Transverse colon (tissue), 4 donors: ENCODE results near the gene MXRA8. TPM values are rescaled to one million over a fixed set of nuclear protein-coding genes. Genes with fewer than 3 reads are reported as not detected.
A peak's percentile ranks its signal among the peaks of the same experiment; 100 is the strongest.

ENCODE experiments used
- DNase-seq: peaks from one replicate; pipeline ENCODE4 v3.0.0-alpha.2; 2019
- H3K27ac ChIP-seq, 4 donors: fragments of 200-600 bp; sonication (generic); 2 replicates each; pipeline ENCODE4 v1.5.1; 2016 to 2018; ENCODE audit warnings: inconsistent platforms in 4 of 4
- H3K27me3 ChIP-seq: fragments of 200-600 bp; sonication (generic); 2 replicates; pipeline ENCODE4 v1.5.1; 2017; ENCODE audit warnings: inconsistent platforms
- H3K36me3 ChIP-seq, 4 donors: fragments of 200-600 bp; sonication (generic); 2 replicates each; pipeline ENCODE4 v1.5.1; 2017 to 2019; ENCODE audit warnings: inconsistent platforms in 4 of 4
- H3K4me1 ChIP-seq, 4 donors: fragments of 200-600 bp; sonication (generic); 2 replicates each; pipeline ENCODE4 v1.5.1; 2017 to 2020; ENCODE audit warnings: inconsistent platforms in 4 of 4
- H3K4me3 ChIP-seq, 4 donors: fragments of 200-600 bp; sonication (generic); 1 replicate in 1 of 4; 2 replicates in 3 of 4; pipeline versions ENCODE4 v1.5.1 to v1.6.1; 2017 to 2019; ENCODE audit warnings: inconsistent platforms in 4 of 4
- H3K9me3 ChIP-seq, 2 donors: fragments of 200-600 bp; sonication (generic); 2 replicates each; pipeline ENCODE4 v1.5.1; 2017 to 2019; ENCODE audit warnings: inconsistent platforms in 2 of 2
- CTCF ChIP-seq, 5 experiments: fragments of 200-600 bp in 3 of 5; fragments of 450-650 bp in 2 of 5; sonication (generic) in 3 of 5; IDR thresholded peaks; 1 replicate in 2 of 5; 2 replicates in 3 of 5; pipeline ENCODE4 v1.5.1; 2016 to 2017; ENCODE audit warnings: antibody characterized with exemption in 5 of 5, inconsistent platforms in 3 of 5, mild to moderate bottlenecking in 2 of 5, moderate library complexity in 1 of 5
- EP300 ChIP-seq: sonication (generic); formaldehyde crosslinking; IDR thresholded peaks from one replicate; pipeline ENCODE4 v1.6.1; 2017; ENCODE audit warnings: antibody characterized with exemption, low read depth
- POLR2A ChIP-seq: fragments of 450-650 bp; IDR thresholded peaks from one replicate; pipeline ENCODE4 v1.6.1; 2016; ENCODE audit warnings: antibody characterized with exemption, mild to moderate bottlenecking, moderate library complexity
- POLR2AphosphoS5 ChIP-seq, 3 donors: sonication (generic); formaldehyde crosslinking; IDR thresholded peaks; one replicate each; pipeline ENCODE4 v1.6.1; 2016; ENCODE audit warnings: antibody characterized with exemption in 3 of 3
- WGBS, 2 donors: methylation state at CpG; one replicate each; pipeline ENCODE4 v1.1.5; 2018; ENCODE audit warnings: low coverage in 1 of 2; 5-methylcytosine and 5-hydroxymethylcytosine counted together
- in situ Hi-C, 4 donors: fragments of 200-750 bp; cut with MboI; loops; one replicate each; pipeline versions ENCODE4 v1.15.0 to v1.15.1; 2017; ENCODE audit warnings: low sequenced_read_pairs in 3 of 4, low pct_ligation_motif_present in 1 of 4, low pct_unique_long_range_greater_than_20kb in 1 of 4
- intact Hi-C: fragments of 100-400 bp; cut with DNase I; formaldehyde crosslinking; loops from one replicate; pipeline ENCODE4 v1.15.1; 2023; ENCODE audit warnings: low total_unique reads
- total RNA-seq, 4 donors: library from RNA; depleted of rRNA; stranded (reverse); fragments of >200 nt; gene quantifications; one replicate each; pipeline ENCODE4 v1.1.0, GENCODE V29; 2016

The MXRA8 gene
- total RNA-seq, 4 donors from 2014 or later = 31.1 to 145 (median 57.1) TPM

- H3K4me3 ChIP-seq = peak overlapping the region; percentile 73 to 95 (median 88)
- peak; percentile 43 for DNase-seq
- peak overlapping the region; percentile 92 to 97 (median 96) for H3K27ac ChIP-seq
- H3K27me3 ChIP-seq = no peaks in the 10 kb centered on the region
- peaks cover 32 to 50% (median 48%) of the 10 kb centered on the region in 4 donors for H3K4me1 ChIP-seq
- WGBS, 2 donors = 0% methylated on average over 14 of the region's 66 CpGs; no CpG with 5 or more reads in 1 of the 2 donors
- H3K36me3 ChIP-seq = peaks cover 0 to 13% (median 5%) of the 10 kb centered on the region in 4 donors
- intact Hi-C loops = no loop called here
- no peaks in the 10 kb centered on the region for H3K9me3 ChIP-seq
- TF ChIP-seq POLR2AphosphoS5 (IDR thresholded peaks at IDR 0.05) (no peak), CTCF (IDR thresholded peaks at IDR 0.05) (no peak)
- in situ Hi-C loops = no loop called here
Observed at GRCh38 chr1:1308756-1309250, 49.6 kb downstream of the MXRA8 start.

DNA sequence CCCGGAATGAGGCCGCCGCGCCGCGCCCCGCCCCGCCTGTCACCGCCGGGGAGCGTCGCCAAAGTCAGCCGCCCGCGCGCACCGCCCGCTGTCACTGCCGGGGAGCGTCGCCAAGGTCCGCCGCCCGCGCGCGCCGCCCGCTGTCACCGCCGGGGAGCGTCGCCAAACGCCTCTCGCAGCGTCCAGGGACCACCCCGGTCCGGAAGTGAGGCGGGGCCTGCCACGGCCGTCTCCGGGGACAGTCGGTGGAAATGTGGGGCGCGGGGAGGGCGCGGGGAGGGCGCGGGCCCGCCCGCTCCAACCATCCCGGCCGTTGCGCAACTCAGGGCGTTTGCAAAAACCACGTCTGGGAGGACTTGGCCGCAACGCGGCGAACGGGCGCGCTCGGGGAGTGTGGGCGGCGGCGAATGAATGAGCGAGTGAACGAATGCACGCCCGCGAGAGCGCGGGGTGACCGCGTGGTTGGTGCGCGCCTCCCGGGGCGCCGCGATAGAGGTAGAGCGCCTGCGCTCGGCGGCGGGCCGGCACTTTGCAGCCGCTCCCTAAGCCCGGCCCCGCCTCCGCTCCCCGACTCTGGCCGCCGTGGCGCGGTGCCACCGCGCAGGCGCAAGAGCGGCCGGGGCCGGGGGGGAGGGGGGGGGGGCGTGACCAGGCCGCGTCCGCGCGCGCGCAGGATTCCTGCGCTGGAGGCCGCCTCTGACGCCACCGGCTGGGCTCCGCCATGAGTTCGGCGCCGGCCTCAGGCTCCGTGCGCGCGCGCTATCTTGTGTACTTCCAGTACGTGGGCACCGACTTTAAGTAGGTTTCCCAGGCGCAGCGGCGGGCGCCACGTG, 50.2 kb downstream of the MXRA8 start, which contains the start of the genes ACAP3 and PUSL1:
ACAP3 (minus strand) TSS at position 8 of the 833 bp plus-strand sequence. CDS start 115 bp downstream, outside the sequence.
PUSL1 (plus strand) TSS at position 675 of the 833 bp plus-strand sequence; CDS start at position 722, 47 bp downstream.
- H3K27ac ChIP-seq = peak within 1 kb of the TSS; percentile 92 to 97 (median 96)
- H3K36me3 ChIP-seq = peaks cover 0 to 8% (median 3%) of the 10 kb centered on the region in 4 donors
- TF ChIP-seq POLR2A = peak; percentile 27
- TF ChIP-seq POLR2AphosphoS5 (IDR thresholded peaks at IDR 0.05) = peak in 2 of 3 donors; percentile 48 to 61
- peak in 3 of 5 experiments; percentile 2 to 60 (median 28) for TF ChIP-seq CTCF (IDR thresholded peaks at IDR 0.05)
- TF ChIP-seq EP300 = no peak
- peak within 1 kb of the TSS; percentile 73 to 95 (median 88) for H3K4me3 ChIP-seq
- H3K27me3 ChIP-seq = no peaks in the 10 kb centered on the region
- peak; percentile 88 for DNase-seq
- no peaks in the 10 kb centered on the region for H3K9me3 ChIP-seq
- peaks cover 32 to 55% (median 50%) of the 10 kb centered on the region in 4 donors for H3K4me1 ChIP-seq
- intact Hi-C loops (no loop called here), in situ Hi-C loops (no loop called here)
- 2% methylated on average over 32 of the region's 131 CpGs; no CpG with 5 or more reads in 1 of the 2 donors for WGBS, 2 donors

GRCh38 chr1:1307261-1307922, 51.0 kb downstream of the MXRA8 start:
- Histone ChIP-seq H3K27me3 (no peaks in the 10 kb centered on the region), H3K4me1 (peaks cover 32 to 57% (median 50%) of the 10 kb centered on the region in 4 donors), H3K4me3 (peak overlapping the region; percentile 67 to 95 (median 78)), H3K36me3 (peaks cover 0 to 3% (median under 1%) of the 10 kb centered on the region in 4 donors), H3K27ac (peak overlapping the region; percentile 92 to 97 (median 96)), H3K9me3 (no peaks in the 10 kb centered on the region)
- peak; percentile 54 for DNase-seq
- in situ Hi-C loops (no loop called here), intact Hi-C loops (no loop called here)
- 4% methylated on average over 9 of the region's 83 CpGs; no CpG with 5 or more reads in 1 of the 2 donors for WGBS, 2 donors
- TF ChIP-seq CTCF (IDR thresholded peaks at IDR 0.05) (no peak), EP300 (no peak), POLR2AphosphoS5 (IDR thresholded peaks at IDR 0.05) (no peak), POLR2A (no peak)
